Progenitor cell of endocrine pancreas (in vitro differentiated cells): ENCODE data around the gene STXBP6. TPM values are rescaled to one million over a fixed set of nuclear protein-coding genes. Genes with fewer than 3 reads are reported as not detected.

ENCODE experiments used
- DNase-seq: peaks from one replicate; pipeline ENCODE4 v3.0.0; 2021; ENCODE audit warnings: low spot score; ENCODE audit not compliant: unreplicated experiment
- H3K27ac Mint-ChIP-seq: 2 replicates; pipeline ENCODE4 v1.8.0; 2021; ENCODE audit warnings: mild to moderate bottlenecking, moderate library complexity, mixed read lengths
- H3K27me3 Mint-ChIP-seq: 2 replicates; pipeline ENCODE4 v1.8.0; 2021; ENCODE audit warnings: mixed read lengths
- H3K36me3 Mint-ChIP-seq: 2 replicates; pipeline ENCODE4 v1.8.0; 2022; ENCODE audit warnings: mixed read lengths; ENCODE audit not compliant: insufficient read depth
- H3K4me1 Mint-ChIP-seq: 2 replicates; pipeline ENCODE4 v1.8.0; 2021; ENCODE audit warnings: low read depth, mixed read lengths
- H3K4me3 Mint-ChIP-seq: 2 replicates; pipeline ENCODE4 v1.8.0; 2021; ENCODE audit warnings: low read depth, mild to moderate bottlenecking, moderate library complexity, mixed read lengths
- H3K9me3 Mint-ChIP-seq: 2 replicates; pipeline ENCODE4 v1.8.0; 2021; ENCODE audit warnings: low read depth, mixed read lengths
- total RNA-seq: library from RNA; stranded (reverse); gene quantifications from 2 replicates; pipeline ENCODE4 v1.2.1, GENCODE V29; 2021
- TF ChIP-seq, protein P1 (sequence below): fragments of 200-600 bp; sonication (generic); IDR thresholded peaks from one replicate; pipeline ENCODE4 v1.5.0; 2021; ENCODE audit warnings: antibody characterized with exemption, mild to moderate bottlenecking; ENCODE audit not compliant: unreplicated experiment

The STXBP6 gene
- total RNA-seq, 1 donor from 2014 or later = 11.9 TPM

DNA sequence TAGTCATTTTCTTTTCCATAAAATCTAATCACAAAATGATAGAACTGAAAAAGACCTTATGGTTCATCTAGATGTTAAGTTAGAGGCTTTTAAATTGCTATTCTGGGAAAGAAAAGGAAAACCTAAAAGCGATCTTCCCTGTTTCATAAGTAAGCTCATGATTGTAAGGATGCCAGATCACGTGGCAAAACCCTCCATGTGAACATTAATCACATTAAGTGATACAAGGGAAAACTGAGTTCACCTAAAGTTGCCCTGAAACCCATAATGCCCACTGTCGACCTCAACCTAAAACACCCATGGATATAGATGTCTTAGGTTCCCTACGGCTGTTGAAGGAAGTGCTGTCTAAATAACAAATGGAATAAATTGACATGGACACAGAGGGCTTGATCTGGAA is 3.0 kb upstream of the STXBP6 start:
- Mint-ChIP-seq H3K4me3 (no peak overlapping the region), H3K27ac (no peak overlapping the region), H3K4me1 (peaks cover 13% of the 10 kb centered on the region), H3K36me3 (no peaks in the 10 kb centered on the region), H3K27me3 (peaks cover 53% of the 10 kb centered on the region), H3K9me3 (no peaks in the 10 kb centered on the region)
- TF ChIP-seq, protein P1, sequence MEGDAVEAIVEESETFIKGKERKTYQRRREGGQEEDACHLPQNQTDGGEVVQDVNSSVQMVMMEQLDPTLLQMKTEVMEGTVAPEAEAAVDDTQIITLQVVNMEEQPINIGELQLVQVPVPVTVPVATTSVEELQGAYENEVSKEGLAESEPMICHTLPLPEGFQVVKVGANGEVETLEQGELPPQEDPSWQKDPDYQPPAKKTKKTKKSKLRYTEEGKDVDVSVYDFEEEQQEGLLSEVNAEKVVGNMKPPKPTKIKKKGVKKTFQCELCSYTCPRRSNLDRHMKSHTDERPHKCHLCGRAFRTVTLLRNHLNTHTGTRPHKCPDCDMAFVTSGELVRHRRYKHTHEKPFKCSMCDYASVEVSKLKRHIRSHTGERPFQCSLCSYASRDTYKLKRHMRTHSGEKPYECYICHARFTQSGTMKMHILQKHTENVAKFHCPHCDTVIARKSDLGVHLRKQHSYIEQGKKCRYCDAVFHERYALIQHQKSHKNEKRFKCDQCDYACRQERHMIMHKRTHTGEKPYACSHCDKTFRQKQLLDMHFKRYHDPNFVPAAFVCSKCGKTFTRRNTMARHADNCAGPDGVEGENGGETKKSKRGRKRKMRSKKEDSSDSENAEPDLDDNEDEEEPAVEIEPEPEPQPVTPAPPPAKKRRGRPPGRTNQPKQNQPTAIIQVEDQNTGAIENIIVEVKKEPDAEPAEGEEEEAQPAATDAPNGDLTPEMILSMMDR = no peak
- DNase-seq = no peak

DNA sequence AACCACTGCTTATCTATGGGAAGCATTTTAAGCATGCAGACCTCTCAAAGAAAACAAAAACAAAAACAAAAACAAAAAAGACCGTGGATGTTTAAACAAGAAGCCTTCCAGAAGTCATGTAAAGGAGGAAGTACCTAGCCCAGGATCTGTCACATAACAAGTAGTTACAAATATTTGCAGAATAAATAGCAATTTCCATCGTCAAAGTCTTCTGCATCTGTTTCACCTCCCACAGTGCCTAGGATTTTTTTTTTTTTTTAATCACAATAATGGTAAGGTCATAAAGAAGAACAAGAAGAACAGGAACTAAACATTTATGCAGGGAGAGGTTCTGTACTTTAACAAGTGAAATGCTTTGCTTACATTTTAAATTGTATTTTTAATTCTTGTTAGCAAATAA is 2.4 kb upstream of the STXBP6 start:
- TF ChIP-seq, protein P1 = no peak
- no peak overlapping the region for H3K27ac Mint-ChIP-seq
- H3K4me3 Mint-ChIP-seq = no peak overlapping the region
- no peaks in the 10 kb centered on the region for H3K36me3 Mint-ChIP-seq
- H3K4me1 Mint-ChIP-seq = peaks cover 13% of the 10 kb centered on the region
- no peak for DNase-seq
- no peaks in the 10 kb centered on the region for H3K9me3 Mint-ChIP-seq
- peaks cover 57% of the 10 kb centered on the region for H3K27me3 Mint-ChIP-seq

DNA sequence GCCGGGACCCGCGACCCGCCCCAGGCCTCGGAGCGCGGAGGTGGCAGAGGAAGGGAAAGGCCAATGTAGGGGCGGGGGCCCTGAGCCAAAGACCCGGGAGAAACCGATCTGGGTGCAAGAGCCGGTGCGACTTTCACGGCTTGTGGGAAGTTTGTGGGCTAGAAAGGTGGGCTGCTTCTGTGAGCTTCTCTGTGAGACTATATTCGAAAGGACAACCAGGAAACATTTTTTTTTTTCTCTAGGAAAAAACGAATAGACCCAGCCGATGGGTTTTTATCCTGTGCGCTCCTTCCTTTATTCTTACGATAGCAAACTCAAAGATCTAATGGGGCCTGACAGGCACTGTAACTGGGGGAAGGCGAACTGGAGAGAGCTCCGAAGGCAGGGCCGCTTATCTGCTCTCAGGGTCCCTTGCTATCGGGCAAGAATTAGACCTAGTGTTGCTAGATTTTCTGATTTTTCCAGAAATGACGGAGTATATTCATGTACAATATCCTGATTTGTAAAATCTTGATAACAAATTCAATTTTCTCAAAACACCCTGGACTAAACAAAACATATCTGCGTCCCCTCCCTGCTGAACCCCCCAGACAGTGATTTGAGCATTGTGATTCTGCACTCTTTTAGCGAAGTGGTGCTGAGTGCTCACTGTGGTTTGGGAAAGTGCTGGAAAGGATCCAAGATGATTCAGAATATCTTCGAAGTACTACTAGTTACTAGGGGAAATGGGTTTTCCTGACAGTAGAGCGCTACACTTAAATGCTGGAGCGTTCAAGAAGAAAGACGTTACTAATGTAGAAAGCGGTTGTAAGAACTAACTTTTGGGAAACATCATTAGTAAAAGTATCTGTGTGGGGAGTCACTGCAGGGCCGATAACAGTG is 563 bp upstream of the STXBP6 start:
- Mint-ChIP-seq H3K27ac (peak overlapping the region; percentile 87), H3K4me3 (peak overlapping the region; percentile 81), H3K27me3 (peaks cover 60% of the 10 kb centered on the region), H3K4me1 (peaks cover 14% of the 10 kb centered on the region), H3K36me3 (no peaks in the 10 kb centered on the region), H3K9me3 (no peaks in the 10 kb centered on the region)
- TF ChIP-seq, protein P1 = no peak
- no peak for DNase-seq

DNA sequence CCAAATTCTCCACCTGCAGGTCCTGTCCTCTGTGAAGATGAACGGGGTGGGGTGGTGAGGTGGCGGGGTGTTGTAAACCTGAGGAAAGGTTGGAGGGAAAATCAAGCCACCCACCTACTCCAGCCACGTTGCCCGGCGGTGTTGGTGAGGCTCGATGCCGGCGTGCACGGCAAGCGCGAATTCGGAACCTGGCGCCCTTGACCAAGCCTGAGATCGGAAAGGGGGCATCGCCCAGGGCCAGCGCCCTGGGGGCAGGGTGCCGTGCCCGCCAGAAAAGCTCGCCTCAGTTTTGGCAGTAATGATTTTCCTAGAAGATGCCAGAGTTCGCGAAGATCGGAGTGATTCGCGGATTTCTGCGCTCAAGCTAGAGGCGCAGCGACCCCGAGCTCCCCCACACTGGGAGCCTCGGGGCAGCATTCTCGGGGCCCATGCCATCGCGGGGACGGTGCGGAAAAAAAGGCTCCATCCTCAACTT is 817 bp downstream of the STXBP6 start:
- peaks cover 66% of the 10 kb centered on the region for H3K27me3 Mint-ChIP-seq
- H3K4me1 Mint-ChIP-seq = peaks cover 14% of the 10 kb centered on the region
- DNase-seq = no peak
- peak overlapping the region; percentile 43 for H3K27ac Mint-ChIP-seq
- TF ChIP-seq, protein P1 = no peak
- no peaks in the 10 kb centered on the region for H3K9me3 Mint-ChIP-seq
- no peaks in the 10 kb centered on the region for H3K36me3 Mint-ChIP-seq
- peak overlapping the region; percentile 77 for H3K4me3 Mint-ChIP-seq

DNA sequence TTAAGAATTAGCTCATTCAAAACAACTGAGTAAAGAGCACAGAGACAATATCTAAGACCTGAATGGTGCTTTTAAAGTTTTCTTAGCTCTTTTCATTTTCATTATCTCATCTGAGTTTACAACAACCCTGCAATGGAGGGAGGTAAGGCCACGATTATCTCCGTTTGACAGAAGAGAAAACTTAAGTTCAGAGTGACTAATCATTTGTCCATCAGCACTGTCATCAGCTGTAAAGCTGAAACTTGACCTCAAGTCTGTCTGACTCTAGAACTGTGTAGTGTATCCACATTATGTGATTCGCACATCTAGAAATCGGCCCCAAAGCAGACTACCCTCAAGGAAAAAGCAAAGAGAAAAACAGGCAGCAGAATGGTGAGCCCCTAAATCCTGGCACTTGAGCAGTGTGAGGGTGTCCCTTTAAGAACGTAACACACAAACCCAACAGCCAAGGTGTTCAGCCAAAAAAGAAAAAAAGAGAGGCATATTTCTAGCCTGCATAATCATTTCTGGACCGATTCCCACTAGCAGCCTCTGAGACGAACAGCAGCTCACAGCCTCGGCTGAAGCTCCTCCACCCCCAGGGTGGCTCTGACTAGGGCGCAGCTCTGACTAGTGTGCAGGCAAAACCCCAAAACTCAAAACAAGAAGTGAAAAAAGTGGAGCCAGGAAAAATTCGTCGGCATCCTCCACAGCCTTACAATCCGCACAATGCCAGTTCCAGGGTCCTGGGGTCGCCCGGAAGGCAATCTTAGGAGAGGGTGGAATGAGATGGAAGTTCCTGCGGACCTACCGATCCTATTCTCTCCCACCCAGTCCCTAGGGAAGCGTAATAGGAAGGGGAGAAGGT is 1.6 kb downstream of the STXBP6 start:
- TF ChIP-seq, protein P1 = no peak
- peak overlapping the region; percentile 43 for H3K27ac Mint-ChIP-seq
- DNase-seq = no peak

More for the DNA sequence above, 1.6 kb downstream of the STXBP6 start:
- Mint-ChIP-seq H3K4me3 (peak overlapping the region; percentile 77), H3K36me3 (no peaks in the 10 kb centered on the region), H3K27me3 (peaks cover 65% of the 10 kb centered on the region), H3K4me1 (peaks cover 17% of the 10 kb centered on the region), H3K9me3 (no peaks in the 10 kb centered on the region)
